Liver (tissue), 9 donors: ENCODE results near the gene NPAS2. TPM values are rescaled to one million over a fixed set of nuclear protein-coding genes. Genes with fewer than 3 reads are reported as not detected.

Experiments used
- DNase-seq: peaks from one replicate; pipeline ENCODE4 v3.0.0-alpha.2; 2017; ENCODE audit warnings: low spot score
- H3K27ac ChIP-seq, 2 donors: one replicate each; pipeline ENCODE4 v1.7.0; 2013; ENCODE audit warnings: inconsistent platforms in 2 of 2, low read length in 2 of 2, control low read depth in 1 of 2, low read depth in 1 of 2, mild to moderate bottlenecking in 1 of 2
- H3K27me3 ChIP-seq, 4 donors: one replicate each; pipeline versions ENCODE4 v1.6.1 to v1.7.0; 2013; ENCODE audit warnings: low read length in 3 of 4, inconsistent platforms in 1 of 4, mild to moderate bottlenecking in 1 of 4, moderate library complexity in 1 of 4; ENCODE audit not compliant: control insufficient read depth in 4 of 4, insufficient read depth in 4 of 4
- H3K36me3 ChIP-seq, 4 donors: one replicate each; pipeline versions ENCODE4 v1.6.1 to v1.7.0; 2013; ENCODE audit warnings: low read length in 3 of 4, mild to moderate bottlenecking in 3 of 4, low read depth in 1 of 4, moderate library complexity in 1 of 4; ENCODE audit not compliant: control insufficient read depth in 4 of 4, insufficient read depth in 3 of 4
- H3K4me1 ChIP-seq, 4 donors: one replicate each; pipeline versions ENCODE4 v1.6.1 to v1.7.0; 2013; ENCODE audit warnings: low read length in 3 of 4, mild to moderate bottlenecking in 3 of 4, moderate library complexity in 1 of 4; ENCODE audit not compliant: control insufficient read depth in 4 of 4, insufficient read depth in 4 of 4
- H3K4me3 ChIP-seq, 3 donors: one replicate each; pipeline versions ENCODE4 v1.6.1 to v1.7.0; 2013; ENCODE audit warnings: low read length in 3 of 3, control low read depth in 1 of 3, low read depth in 1 of 3, mild to moderate bottlenecking in 1 of 3
- H3K9ac ChIP-seq, 2 donors: one replicate each; pipeline ENCODE4 v1.7.0; 2013; ENCODE audit warnings: low read length in 2 of 2, mild to moderate bottlenecking in 2 of 2, moderate library complexity in 2 of 2, control low read depth in 1 of 2, low read depth in 1 of 2
- H3K9me3 ChIP-seq, 4 donors: one replicate each; pipeline versions ENCODE4 v1.6.1 to v1.7.0; 2013; ENCODE audit warnings: low read length in 3 of 4; ENCODE audit not compliant: control insufficient read depth in 4 of 4
- EGR1 ChIP-seq, 2 donors: IDR thresholded peaks; 2 replicates each; pipeline ENCODE4 v1.6.1; 2016 to 2018; ENCODE audit warnings: antibody characterized with exemption in 2 of 2, low read depth in 2 of 2
- FOXA1 ChIP-seq: IDR thresholded peaks from 2 replicates; pipeline ENCODE4 v1.6.1; 2016; ENCODE audit warnings: antibody characterized with exemption
- FOXA2 ChIP-seq: IDR thresholded peaks from 2 replicates; pipeline ENCODE4 v1.6.1; 2016; ENCODE audit warnings: antibody characterized with exemption
- GABPA ChIP-seq, 2 donors: IDR thresholded peaks in 1 of 2; conservative IDR thresholded peaks in 1 of 2; 2 replicates each; pipeline ENCODE4 v1.6.1; 2016; ENCODE audit warnings: antibody characterized with exemption in 2 of 2, mild to moderate bottlenecking in 1 of 2, moderate library complexity in 1 of 2
- NR2F2 ChIP-seq: IDR thresholded peaks from 2 replicates; pipeline ENCODE4 v1.6.1; 2016; ENCODE audit warnings: antibody characterized with exemption
- RAD21 ChIP-seq, 2 donors: IDR thresholded peaks; 2 replicates each; pipeline ENCODE4 v1.6.1; 2016; ENCODE audit warnings: antibody characterized with exemption in 2 of 2, mild to moderate bottlenecking in 2 of 2
- RXRA ChIP-seq, 2 donors: IDR thresholded peaks; 2 replicates each; pipeline ENCODE4 v1.6.1; 2017 to 2018; ENCODE audit warnings: antibody characterized with exemption in 2 of 2, mild to moderate bottlenecking in 1 of 2
- SP1 ChIP-seq: IDR thresholded peaks from 2 replicates; pipeline ENCODE4 v1.6.1; 2018; ENCODE audit warnings: antibody characterized with exemption, mild to moderate bottlenecking
- WGBS: extraction: QIAGEN DNeasy Blood & Tissue Kit; methylation state at CpG from one replicate; pipeline ENCODE4 v1.1.7; 2013; 5-methylcytosine and 5-hydroxymethylcytosine counted together
- polyA plus RNA-seq, 2 donors: library from polyadenylated mRNA; stranded (reverse) in 1 of 2; unstranded in 1 of 2; fragments of 200-250 nt in 1 of 2; fragments of >200 nt in 1 of 2; fragmentation: Nextera tagmentation in 1 of 2; extraction: Ambion mirVana in 1 of 2; gene quantifications; one replicate each; pipeline versions ENCODE4 v1.2.1 to v1.2.3, GENCODE V29; 2013 to 2015
- total RNA-seq, 2 donors: library from RNA; depleted of rRNA; stranded (reverse); fragments of >200 nt; gene quantifications; one replicate each; pipeline ENCODE4 v1.2.3, GENCODE V29; 2014
- TF ChIP-seq, protein P1 (sequence below): fragments of 150-350 bp; IDR thresholded peaks from 2 replicates; pipeline ENCODE4 v1.5.1; 2017; ENCODE audit warnings: improper control_type of control experiment, low read depth, low read length; ENCODE audit not compliant: missing input control
- TF ChIP-seq, protein P2 (sequence below): IDR thresholded peaks from 2 replicates; pipeline ENCODE4 v1.6.1; 2016; ENCODE audit warnings: antibody characterized with exemption, mild to moderate bottlenecking
- donor health status: healthy.
- donor health status: healthy.
- donor health status: healthy.
- donor health status: healthy.
- donor health status: healthy.

Gene NPAS2
- total and polyA plus RNA-seq, 4 donors, result 0.33 to 24.3 (median 6.6) TPM

DNA sequence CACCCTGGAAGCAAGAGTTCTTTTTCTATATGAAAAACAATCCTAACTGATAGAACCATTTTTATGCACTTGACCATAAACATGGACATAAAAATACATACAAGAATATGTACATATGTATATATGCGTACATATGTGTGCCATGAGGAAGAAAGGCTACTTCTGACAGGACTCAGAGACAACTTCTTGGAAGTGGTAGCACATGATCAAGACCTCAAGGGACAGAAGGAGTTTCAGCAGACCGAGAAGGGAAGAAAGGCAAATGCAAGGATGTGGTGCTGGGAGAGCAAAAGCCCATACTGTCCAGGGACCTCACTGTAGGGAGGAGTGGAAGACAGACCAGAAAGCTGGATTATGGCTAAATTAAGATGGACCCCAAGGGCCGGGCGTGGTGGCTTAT is 11.4 kb upstream of the NPAS2 start:
- Histone ChIP-seq H3K27ac (no peak overlapping the region), H3K4me3 (no peak overlapping the region), H3K36me3 (no peaks in the 10 kb centered on the region), H3K4me1 (peaks cover 0 to 8% (median 6%) of the 10 kb centered on the region in 4 donors), H3K27me3 (no peaks in the 10 kb centered on the region), H3K9ac (no peak overlapping the region), H3K9me3 (no peaks in the 10 kb centered on the region)
- no peak for DNase-seq
- TF ChIP-seq, protein P1, sequence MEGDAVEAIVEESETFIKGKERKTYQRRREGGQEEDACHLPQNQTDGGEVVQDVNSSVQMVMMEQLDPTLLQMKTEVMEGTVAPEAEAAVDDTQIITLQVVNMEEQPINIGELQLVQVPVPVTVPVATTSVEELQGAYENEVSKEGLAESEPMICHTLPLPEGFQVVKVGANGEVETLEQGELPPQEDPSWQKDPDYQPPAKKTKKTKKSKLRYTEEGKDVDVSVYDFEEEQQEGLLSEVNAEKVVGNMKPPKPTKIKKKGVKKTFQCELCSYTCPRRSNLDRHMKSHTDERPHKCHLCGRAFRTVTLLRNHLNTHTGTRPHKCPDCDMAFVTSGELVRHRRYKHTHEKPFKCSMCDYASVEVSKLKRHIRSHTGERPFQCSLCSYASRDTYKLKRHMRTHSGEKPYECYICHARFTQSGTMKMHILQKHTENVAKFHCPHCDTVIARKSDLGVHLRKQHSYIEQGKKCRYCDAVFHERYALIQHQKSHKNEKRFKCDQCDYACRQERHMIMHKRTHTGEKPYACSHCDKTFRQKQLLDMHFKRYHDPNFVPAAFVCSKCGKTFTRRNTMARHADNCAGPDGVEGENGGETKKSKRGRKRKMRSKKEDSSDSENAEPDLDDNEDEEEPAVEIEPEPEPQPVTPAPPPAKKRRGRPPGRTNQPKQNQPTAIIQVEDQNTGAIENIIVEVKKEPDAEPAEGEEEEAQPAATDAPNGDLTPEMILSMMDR, result no peak
- TF ChIP-seq FOXA1 (no peak), NR2F2 (no peak), GABPA (IDR thresholded peaks at IDR 0.05 in 1 of 2, conservative IDR thresholded peaks at IDR 0.05 in 1 of 2) (no peak), EGR1 (IDR thresholded peaks at IDR 0.05; ENCODE audit: low read depth in 2 of 2) (no peak), RAD21 (IDR thresholded peaks at IDR 0.05) (no peak), FOXA2 (no peak), SP1 (no peak), RXRA (IDR thresholded peaks at IDR 0.05) (no peak)
- TF ChIP-seq, protein P2, sequence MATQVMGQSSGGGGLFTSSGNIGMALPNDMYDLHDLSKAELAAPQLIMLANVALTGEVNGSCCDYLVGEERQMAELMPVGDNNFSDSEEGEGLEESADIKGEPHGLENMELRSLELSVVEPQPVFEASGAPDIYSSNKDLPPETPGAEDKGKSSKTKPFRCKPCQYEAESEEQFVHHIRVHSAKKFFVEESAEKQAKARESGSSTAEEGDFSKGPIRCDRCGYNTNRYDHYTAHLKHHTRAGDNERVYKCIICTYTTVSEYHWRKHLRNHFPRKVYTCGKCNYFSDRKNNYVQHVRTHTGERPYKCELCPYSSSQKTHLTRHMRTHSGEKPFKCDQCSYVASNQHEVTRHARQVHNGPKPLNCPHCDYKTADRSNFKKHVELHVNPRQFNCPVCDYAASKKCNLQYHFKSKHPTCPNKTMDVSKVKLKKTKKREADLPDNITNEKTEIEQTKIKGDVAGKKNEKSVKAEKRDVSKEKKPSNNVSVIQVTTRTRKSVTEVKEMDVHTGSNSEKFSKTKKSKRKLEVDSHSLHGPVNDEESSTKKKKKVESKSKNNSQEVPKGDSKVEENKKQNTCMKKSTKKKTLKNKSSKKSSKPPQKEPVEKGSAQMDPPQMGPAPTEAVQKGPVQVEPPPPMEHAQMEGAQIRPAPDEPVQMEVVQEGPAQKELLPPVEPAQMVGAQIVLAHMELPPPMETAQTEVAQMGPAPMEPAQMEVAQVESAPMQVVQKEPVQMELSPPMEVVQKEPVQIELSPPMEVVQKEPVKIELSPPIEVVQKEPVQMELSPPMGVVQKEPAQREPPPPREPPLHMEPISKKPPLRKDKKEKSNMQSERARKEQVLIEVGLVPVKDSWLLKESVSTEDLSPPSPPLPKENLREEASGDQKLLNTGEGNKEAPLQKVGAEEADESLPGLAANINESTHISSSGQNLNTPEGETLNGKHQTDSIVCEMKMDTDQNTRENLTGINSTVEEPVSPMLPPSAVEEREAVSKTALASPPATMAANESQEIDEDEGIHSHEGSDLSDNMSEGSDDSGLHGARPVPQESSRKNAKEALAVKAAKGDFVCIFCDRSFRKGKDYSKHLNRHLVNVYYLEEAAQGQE, result no peak
- 86% methylated on average over 4 of the region's 4 CpGs for WGBS

DNA sequence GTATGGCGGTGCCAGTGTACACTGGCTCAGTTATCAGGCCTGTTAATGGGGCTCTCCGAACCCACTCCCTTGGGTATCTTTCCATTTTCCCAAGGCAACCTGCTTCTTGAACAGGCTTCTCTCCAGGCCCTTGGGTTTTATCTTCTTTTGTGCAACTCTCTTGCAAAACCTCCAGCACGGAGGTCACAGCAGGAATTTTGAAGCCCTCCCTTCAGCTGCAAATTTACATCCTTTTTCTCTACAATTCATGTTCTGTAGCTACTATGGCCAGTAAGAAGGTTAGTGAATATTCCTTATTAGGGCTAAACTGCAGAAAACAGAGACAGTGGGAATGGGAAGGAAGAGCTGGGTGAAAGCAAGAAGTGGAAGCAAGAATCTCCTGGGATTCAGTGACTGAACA is 10.4 kb upstream of the NPAS2 start:
- no peak overlapping the region for H3K27ac ChIP-seq
- H3K27me3 ChIP-seq, result no peaks in the 10 kb centered on the region
- WGBS, result 95% methylated on average over 3 of the region's 3 CpGs
- H3K9me3 ChIP-seq, result no peaks in the 10 kb centered on the region
- H3K4me3 ChIP-seq, result no peak overlapping the region
- DNase-seq, result no peak
- no peak overlapping the region for H3K9ac ChIP-seq
- no peaks in the 10 kb centered on the region for H3K36me3 ChIP-seq
- TF ChIP-seq, protein P1, result no peak
- no peak for TF ChIP-seq FOXA2
- TF ChIP-seq NR2F2, result no peak
- no peak for TF ChIP-seq FOXA1
- TF ChIP-seq EGR1 (IDR thresholded peaks at IDR 0.05; ENCODE audit: low read depth in 2 of 2), result no peak
- TF ChIP-seq, protein P2, result no peak
- TF ChIP-seq GABPA (IDR thresholded peaks at IDR 0.05 in 1 of 2, conservative IDR thresholded peaks at IDR 0.05 in 1 of 2), result no peak
- no peak for TF ChIP-seq RAD21 (IDR thresholded peaks at IDR 0.05)
- H3K4me1 ChIP-seq, result peaks cover 6 to 17% (median 15%) of the 10 kb centered on the region in 4 donors
